ENCODE data around the gene TEAD4.

TEAD4 gene

GRCh38 chr12:3032770-3033538, 73.8 kb downstream of the TEAD4 start:
- no peak for DNase-seq (ENCODE audit: low read depth)

DNA sequence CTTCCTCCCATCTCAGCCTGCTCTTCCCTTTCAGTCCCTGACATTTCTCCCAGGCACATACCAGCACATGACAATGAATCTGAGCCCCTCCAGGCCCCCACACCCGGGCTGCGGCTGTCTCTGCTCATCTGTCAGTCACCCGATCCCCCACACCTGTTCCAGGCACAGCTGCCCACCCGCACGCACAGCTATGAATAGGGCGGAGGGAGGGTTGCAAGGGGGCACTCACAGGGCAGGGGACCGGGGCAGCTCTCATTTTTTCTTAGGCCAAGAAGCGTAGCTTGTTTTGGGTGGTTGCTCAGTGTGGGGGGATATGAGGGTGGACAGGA, 74.3 kb downstream of the TEAD4 start:
- DNase-seq (ENCODE audit: low read depth), result no peak

DNA sequence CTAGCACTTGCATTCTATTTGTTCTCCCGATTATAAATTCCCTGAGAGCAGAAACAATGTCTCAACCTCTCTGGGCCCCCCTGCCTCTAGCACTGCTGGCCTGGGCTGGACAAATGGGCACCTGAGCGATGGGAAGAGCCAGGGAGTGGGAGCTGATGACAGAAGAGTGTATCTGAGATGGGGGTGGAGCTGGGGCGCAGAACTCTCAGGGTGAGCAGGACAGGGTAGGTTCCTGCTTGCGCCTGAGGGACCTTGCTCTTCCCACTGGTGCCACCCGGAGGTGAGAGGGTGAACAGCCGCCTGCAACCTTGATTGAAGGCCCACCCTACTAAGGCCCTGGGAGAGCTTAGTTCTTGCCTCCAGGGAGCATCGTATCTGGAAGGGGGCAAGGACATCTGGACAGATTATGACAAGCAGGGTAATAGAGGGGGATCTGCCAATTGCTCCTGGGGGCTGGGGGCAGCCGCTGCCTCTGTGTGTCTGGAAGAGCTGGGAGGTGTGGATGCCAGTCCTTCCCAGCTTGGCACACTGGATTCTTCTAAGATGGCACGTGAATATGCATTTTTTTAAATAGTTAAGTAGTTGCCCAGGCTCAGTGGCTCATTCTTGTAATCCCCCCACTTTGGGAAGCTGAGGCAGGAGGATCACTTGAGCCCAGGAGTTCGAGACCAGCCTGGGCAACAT, 75.0 kb downstream of the TEAD4 start:
- DNase-seq (ENCODE audit: low read depth), result no peak

GRCh38 chr12:3035171-3035570, 76.0 kb downstream of the TEAD4 start:
- no peak for DNase-seq (ENCODE audit: low read depth)

DNA sequence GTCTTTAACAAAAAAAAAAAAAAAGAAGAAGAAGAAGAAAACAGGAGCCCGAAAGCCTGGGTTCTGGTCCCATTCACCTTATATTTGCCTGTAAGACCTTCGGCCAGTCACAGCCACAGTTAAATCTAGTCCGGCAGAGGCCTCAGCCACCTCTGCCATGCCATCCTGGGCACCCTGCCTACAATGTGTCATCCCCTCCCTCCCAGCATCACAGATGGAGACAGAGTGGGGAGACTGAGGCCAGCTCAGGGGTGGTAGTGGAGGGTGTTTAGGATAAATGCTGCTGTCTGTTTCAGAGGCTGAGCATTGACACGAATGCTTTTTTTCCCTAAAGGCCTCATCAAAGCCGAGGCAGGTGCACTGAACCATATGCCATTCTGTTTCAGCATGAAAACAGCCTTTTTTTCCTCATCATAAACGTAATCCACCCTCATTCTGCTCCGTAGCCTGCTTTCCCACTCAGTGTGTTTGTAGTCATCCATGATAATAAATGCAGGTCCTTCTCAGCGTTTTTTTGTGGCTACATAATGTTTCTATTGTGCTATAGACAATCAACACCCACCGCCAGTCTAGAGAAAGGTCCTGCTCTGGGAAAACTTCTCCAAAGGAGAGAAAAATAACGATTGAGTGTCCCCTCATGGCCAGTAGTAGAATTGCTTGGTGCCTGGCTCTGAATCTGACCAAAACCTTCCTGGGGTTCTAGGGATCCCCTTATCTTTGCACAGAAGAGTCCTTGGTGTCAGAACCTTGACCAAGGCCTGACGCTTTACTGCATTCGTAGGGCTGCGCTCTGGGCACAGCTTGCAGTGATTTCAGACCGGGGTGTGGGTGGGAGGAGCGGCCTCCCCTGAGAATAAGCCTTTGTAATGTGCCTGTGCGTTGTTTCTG, 76.9 kb downstream of the TEAD4 start:
- DNase-seq (ENCODE audit: low read depth), result no peak

DNA sequence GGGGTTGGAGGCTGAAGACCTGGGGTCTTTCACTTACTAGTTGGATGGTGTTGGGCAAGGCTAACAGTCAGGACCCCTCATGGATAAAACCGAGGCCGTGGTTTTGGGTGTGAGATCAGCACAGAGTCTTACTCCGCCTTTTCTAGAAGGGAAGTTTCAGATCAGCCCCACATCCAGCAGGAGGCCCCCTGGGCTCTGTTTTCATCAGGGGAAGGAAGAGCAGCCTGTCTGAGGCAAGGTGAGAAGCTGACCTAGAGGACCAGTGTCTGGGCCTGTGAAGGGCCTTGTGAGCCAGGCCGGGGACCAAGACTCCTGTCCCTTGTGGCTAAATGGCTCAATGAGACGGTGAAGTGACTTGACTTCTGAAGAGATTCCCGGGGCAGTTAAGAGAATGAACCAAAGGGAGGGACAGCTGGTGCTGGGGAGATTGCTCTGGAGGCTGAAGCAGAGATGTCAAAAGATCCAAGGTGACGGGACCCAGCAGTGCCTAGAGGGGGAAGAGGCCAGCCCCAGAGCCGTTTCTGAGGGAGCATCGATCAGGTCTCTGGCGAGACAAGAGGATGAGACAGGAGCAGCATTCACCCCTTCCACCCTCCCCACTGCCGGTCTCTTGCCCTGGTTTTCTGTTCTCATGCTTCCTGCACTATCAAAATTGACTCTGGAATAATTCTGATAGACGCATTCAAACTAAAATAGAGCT, 77.9 kb downstream of the TEAD4 start:
- DNase-seq (ENCODE audit: low read depth), result no peak

DNA sequence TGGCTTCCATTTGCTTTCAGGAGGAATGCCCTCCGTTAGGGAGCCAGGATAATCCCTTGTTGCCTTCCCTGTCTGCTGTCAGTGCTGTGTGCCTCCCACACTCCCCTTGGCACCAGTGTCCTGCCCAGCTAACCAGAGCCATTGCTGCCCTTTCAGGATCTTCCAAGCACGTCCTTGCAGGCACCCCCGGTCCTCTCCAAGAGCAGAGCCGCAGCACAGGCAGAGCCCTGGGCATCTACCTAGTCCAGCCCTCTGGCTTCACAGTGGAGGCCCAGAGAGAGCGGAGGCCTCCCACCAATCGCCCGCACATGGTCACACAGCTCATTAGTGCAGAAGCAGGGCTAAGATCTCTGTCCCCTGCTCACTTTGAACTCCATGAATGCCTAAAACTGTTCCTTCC, 79.0 kb downstream of the TEAD4 start:
- DNase-seq (ENCODE audit: low read depth), result no peak

GRCh38 chr12:3038926-3039510, 79.8 kb downstream of the TEAD4 start:
- no peak for DNase-seq (ENCODE audit: low read depth)

DNA sequence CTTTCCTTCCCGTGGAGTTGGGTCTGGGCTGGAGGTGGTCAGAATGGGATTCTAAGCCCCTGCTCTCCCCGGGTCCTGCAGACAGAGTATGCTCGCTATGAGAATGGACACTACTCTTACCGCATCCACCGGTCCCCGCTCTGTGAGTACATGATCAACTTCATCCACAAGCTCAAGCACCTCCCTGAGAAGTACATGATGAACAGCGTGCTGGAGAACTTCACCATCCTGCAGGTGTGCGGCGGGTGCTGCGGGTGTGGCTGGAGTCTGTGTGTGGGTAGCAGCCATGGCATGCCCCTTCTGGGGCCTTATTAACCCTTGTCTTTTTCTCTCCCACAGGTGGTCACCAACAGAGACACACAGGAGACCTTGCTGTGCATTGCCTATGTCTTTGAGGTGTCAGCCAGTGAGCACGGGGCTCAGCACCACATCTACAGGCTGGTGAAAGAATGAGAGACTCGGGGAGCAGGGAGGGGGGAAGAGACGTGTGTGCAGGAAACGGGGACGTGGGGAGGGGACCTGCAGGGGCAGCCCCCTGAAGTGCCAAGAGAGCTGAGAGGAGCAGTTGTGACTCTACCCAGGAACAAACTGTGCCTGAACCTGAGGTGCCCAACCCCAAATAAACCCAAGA, 80.9 kb downstream of the TEAD4 start:
- DNase-seq (ENCODE audit: low read depth), result no peak

GRCh38 chr12:3040663-3041544, 81.7 kb downstream of the TEAD4 start:
- no peak for DNase-seq (ENCODE audit: low read depth)

DNA sequence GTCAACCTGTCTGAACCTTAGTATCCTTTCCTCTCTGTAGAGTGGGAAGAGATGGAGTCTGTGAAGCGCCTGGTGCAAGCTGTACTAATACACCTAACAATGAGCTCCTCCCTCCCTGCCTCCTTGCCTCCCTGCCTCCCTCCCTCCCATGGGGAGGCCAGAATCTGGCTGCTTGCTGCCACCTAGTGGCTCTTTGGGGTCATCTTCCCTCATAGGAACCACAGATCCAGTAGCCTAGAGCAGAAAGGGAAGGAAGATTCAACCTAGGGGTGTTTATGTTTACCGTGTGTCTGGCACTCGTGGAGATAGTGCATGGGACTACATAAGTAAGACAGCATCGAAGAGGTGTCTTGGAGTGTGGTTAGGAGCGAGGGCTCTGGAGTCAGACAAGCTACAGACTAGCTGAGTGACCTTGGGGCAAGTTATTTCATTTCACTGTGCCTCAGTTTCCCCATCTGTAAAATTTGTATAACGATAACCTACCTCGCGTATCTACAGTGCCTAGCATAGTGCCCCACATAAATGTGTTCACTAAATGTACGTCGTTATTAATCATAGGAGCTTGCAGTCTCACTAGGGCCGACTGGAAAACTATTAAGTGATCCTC, 82.5 kb downstream of the TEAD4 start:
- DNase-seq (ENCODE audit: low read depth), result no peak

DNA sequence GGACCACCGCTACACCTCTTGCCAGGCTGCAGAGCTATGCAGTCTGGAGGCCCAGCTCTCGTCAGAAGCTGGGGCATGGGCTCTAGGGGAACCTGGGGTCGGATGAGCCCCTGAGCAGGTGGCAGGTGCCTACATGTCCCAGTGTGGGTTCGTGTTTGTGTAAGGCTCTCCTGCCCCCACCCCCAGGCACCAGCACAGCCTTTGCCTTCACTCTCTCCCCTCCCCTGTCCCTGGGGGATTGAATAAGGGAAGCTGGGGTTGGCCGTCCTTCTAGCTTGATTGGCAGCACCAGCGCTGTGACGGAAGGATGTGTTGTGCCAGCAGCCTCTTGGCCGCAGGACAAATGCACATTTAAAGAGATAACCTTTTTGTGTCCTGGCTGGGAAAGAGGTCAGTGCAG, 83.2 kb downstream of the TEAD4 start:
- no peak for DNase-seq (ENCODE audit: low read depth)

DNA sequence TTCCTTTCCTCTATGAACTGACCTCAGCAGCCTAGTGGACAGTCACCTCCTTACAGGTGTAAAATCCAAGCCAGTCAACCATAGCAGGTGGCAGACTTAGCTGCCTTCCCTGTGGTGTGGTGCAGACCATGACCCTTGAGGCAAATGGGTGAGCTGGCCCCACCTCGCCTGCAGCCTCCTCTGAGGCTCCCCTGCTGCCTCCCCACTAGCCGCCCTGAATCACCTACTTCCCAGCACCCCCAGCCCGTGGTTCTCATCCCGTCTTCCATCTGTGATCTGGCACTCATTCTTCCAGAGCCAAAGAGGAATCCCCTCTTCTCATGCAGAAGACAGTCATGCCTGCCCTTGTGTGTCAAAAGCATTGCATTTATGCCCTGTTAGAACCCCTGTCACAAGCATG, 83.6 kb downstream of the TEAD4 start:
- DNase-seq (ENCODE audit: low read depth), result no peak

GRCh38 chr12:3043406-3043805, 84.2 kb downstream of the TEAD4 start:
- no peak for DNase-seq (ENCODE audit: low read depth)

DNA sequence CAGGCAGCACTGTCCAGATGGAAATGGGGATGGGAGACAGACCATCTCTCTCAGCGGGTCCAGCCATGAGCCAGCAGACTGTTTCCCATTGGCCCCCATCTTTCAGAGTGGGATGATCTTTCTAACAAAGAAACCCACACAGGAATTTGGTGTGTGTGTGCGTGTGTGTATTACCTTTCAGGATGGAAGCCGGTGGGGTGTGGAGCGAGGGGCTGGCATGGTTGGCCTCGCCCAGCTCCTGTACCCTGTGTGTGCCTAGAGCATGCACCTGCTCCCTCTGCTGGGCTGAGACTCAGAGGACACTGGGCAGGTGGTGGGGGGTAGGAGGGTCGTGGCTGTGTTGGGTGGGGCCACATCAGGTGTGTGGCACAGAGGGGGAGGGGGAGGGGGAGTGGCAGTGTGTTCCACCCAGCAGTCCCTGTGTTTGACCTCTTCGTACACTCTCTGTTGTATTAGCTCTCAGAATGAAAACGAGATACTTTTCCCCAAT, 85.0 kb downstream of the TEAD4 start:
- DNase-seq (ENCODE audit: low read depth), result no peak

- DNase-seq (ENCODE audit: low read depth), result no peak
Measured at GRCh38 chr12:3045494-3045893, 86.3 kb downstream of the TEAD4 start.

- no peak for DNase-seq (ENCODE audit: low read depth)
Measured at GRCh38 chr12:3045989-3046388, 86.8 kb downstream of the TEAD4 start.

DNA sequence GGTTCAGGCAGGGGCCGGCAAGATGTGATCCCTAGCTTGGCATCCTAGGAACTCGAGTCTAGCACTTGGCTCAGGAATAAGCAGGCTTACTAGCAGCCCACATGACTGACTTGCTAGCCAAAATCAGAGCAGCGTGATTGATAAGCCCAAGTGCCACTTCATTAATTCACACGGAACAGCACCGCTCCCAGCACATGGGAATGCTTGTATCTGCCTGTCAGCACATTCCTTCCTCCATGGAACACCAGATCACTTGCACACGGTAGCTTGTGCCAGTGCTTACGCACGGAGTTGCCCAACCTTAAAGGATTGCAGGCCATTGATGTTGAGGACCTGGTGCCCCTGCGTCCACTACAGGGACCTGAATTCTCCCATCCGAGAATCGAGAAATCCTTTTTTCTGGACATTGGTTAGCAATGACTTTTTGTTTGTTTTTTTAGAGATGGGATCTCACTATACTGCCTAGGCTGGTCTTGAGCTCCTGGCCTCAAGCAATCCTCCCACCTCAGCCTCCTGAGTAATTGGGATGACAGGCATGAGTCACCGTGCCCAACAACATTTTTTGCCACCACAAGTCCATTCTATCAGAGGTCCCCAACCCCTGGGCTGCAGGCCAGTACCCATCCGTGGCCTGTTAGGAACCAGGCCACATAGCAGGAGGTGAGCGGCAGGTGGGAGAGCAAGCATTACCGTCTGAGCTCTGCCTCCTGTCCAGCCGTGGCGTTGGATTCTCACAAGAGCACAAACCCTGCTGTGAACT, 87.4 kb downstream of the TEAD4 start:
- no peak for DNase-seq (ENCODE audit: low read depth)

DNA sequence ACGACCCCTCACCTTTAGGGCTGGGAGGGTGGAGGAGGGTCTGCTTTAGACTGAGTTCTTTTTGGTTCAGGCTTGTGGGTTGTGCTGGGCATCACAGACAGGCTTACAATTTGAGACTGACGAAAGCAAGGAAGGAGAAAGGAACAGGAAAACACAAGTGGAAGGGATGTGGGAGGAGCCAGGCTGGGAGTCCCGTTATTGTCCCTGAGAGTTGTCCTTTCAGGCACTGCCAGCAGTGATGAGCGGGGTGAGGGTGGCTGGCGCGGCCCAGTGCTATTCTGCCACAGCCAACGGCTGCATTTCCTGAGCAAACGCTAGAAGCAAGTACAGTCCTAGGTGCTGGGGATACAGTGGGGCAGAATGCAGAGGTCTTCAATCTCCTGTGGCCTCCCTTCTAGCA, 88.8 kb downstream of the TEAD4 start:
- DNase-seq (ENCODE audit: low read depth), result no peak

Data from T-helper 22 cell (primary cell).